Activated CD4-positive, alpha-beta T cell treated with anti-CD3 and anti-CD28 coated beads, Interleukin-2, amount 10 ng/mL, durations not matched to agents 24 days and 14 days (primary cell): ENCODE data around the gene LPCAT1. TPM values are rescaled to one million over a fixed set of nuclear protein-coding genes. Genes with fewer than 3 reads are reported as not detected.

ENCODE experiments used
- DNase-seq: peaks from one replicate; pipeline ENCODE4 v3.0.0; 2022
- H3K27ac Mint-ChIP-seq: one replicate; pipeline ENCODE4 v1.8.0; 2022; ENCODE audit warnings: mild to moderate bottlenecking, mixed read lengths
- H3K27me3 Mint-ChIP-seq: one replicate; pipeline ENCODE4 v1.8.0; 2022; ENCODE audit warnings: mixed read lengths
- H3K36me3 Mint-ChIP-seq: one replicate; pipeline ENCODE4 v1.8.0; 2022; ENCODE audit warnings: low read depth, mild to moderate bottlenecking, mixed read lengths
- H3K4me1 Mint-ChIP-seq: one replicate; pipeline ENCODE4 v1.8.0; 2021; ENCODE audit warnings: mixed read lengths
- H3K4me3 Mint-ChIP-seq: one replicate; pipeline ENCODE4 v1.8.0; 2022; ENCODE audit warnings: mild to moderate bottlenecking, moderate library complexity, mixed read lengths
- H3K9me3 Mint-ChIP-seq: one replicate; pipeline ENCODE4 v1.8.0; 2021; ENCODE audit warnings: mixed read lengths
- intact Hi-C: fragments of 100-400 bp; cut with micrococcal nuclease; formaldehyde crosslinking; loops from one replicate; pipeline ENCODE4 v1.15.1; 2023
- total RNA-seq: library from RNA; stranded (reverse); gene quantifications from 2 replicates; pipeline ENCODE4 v1.2.3, GENCODE V29; 2022

Gene LPCAT1
- total RNA-seq, 1 donor from 2014 or later = 93.2 TPM

- peaks cover 47% of the 10 kb centered on the region for H3K27me3 Mint-ChIP-seq
These were observed 74.6 kb downstream of the LPCAT1 start for GRCh38 chr5:1449081-1449630.

GRCh38 chr5:1448511-1449011 lies 75.2 kb downstream of the LPCAT1 start:
- Mint-ChIP-seq H3K27ac (no peak overlapping the region), H3K9me3 (peaks cover 7% of the 10 kb centered on the region), H3K4me3 (no peak overlapping the region), H3K27me3 (peaks cover 52% of the 10 kb centered on the region), H3K36me3 (no peaks in the 10 kb centered on the region), H3K4me1 (no peaks in the 10 kb centered on the region)
- intact Hi-C loops = no loop called here
- DNase-seq = no peak

More at GRCh38 chr5:1449081-1449630, 74.6 kb downstream of the LPCAT1 start:
- no peak overlapping the region for H3K27ac Mint-ChIP-seq
- no peaks in the 10 kb centered on the region for H3K36me3 Mint-ChIP-seq
- peaks cover 12% of the 10 kb centered on the region for H3K9me3 Mint-ChIP-seq
- H3K4me1 Mint-ChIP-seq = no peaks in the 10 kb centered on the region
- intact Hi-C loops = no loop called here
- no peak for DNase-seq
- H3K4me3 Mint-ChIP-seq = no peak overlapping the region

- intact Hi-C loops = no loop called here
- H3K27ac Mint-ChIP-seq = no peak overlapping the region
- H3K4me3 Mint-ChIP-seq = no peak overlapping the region
- H3K4me1 Mint-ChIP-seq = no peaks in the 10 kb centered on the region
- H3K27me3 Mint-ChIP-seq = peaks cover 56% of the 10 kb centered on the region
- H3K9me3 Mint-ChIP-seq = peaks cover under 1% of the 10 kb centered on the region
- DNase-seq = no peak
- no peaks in the 10 kb centered on the region for H3K36me3 Mint-ChIP-seq
These were observed 75.9 kb downstream of the LPCAT1 start for GRCh38 chr5:1447671-1448361.

GRCh38 chr5:1446602-1447343 lies 77.0 kb downstream of the LPCAT1 start:
- H3K4me3 Mint-ChIP-seq = no peak overlapping the region
- no peaks in the 10 kb centered on the region for H3K9me3 Mint-ChIP-seq
- H3K4me1 Mint-ChIP-seq = no peaks in the 10 kb centered on the region
- intact Hi-C loops = no loop called here
- no peak overlapping the region for H3K27ac Mint-ChIP-seq
- no peaks in the 10 kb centered on the region for H3K36me3 Mint-ChIP-seq
- DNase-seq = no peak
- peaks cover 51% of the 10 kb centered on the region for H3K27me3 Mint-ChIP-seq

- no peak overlapping the region for H3K4me3 Mint-ChIP-seq
- DNase-seq = no peak
- intact Hi-C loops = no loop called here
- H3K9me3 Mint-ChIP-seq = no peaks in the 10 kb centered on the region
- no peaks in the 10 kb centered on the region for H3K36me3 Mint-ChIP-seq
- H3K4me1 Mint-ChIP-seq = no peaks in the 10 kb centered on the region
- H3K27me3 Mint-ChIP-seq = peaks cover 49% of the 10 kb centered on the region
- H3K27ac Mint-ChIP-seq = no peak overlapping the region
These were observed 77.8 kb downstream of the LPCAT1 start for GRCh38 chr5:1445689-1446601.

GRCh38 chr5:1445313-1445688 lies 78.5 kb downstream of the LPCAT1 start, which contains the start of gene SLC6A3:
Gene SLC6A3, minus strand, starts transcription at chr5:1445440. Its CDS starts 2,243 bp downstream, at chr5:1443197.
- Mint-ChIP-seq H3K9me3 (peaks cover under 1% of the 10 kb centered on the region), H3K27ac (no peak within 1 kb of the TSS), H3K4me1 (no peaks in the 10 kb centered on the region), H3K27me3 (peaks cover 46% of the 10 kb centered on the region), H3K4me3 (no peak within 1 kb of the TSS), H3K36me3 (no peaks in the 10 kb centered on the region)
- no peak for DNase-seq
- intact Hi-C loops = no loop called here

GRCh38 chr5:1444361-1445189 lies 79.2 kb downstream of the LPCAT1 start:
- Mint-ChIP-seq H3K9me3 (peaks cover 4% of the 10 kb centered on the region), H3K4me1 (no peaks in the 10 kb centered on the region), H3K27ac (no peak overlapping the region), H3K36me3 (no peaks in the 10 kb centered on the region), H3K27me3 (peaks cover 44% of the 10 kb centered on the region), H3K4me3 (no peak overlapping the region)
- DNase-seq = no peak
- intact Hi-C loops = no loop called here

- Mint-ChIP-seq H3K9me3 (peaks cover 4% of the 10 kb centered on the region), H3K27ac (no peak overlapping the region), H3K4me3 (no peak overlapping the region), H3K36me3 (no peaks in the 10 kb centered on the region), H3K4me1 (no peaks in the 10 kb centered on the region), H3K27me3 (peaks cover 41% of the 10 kb centered on the region)
- DNase-seq = no peak
- intact Hi-C loops = no loop called here
These were observed 79.8 kb downstream of the LPCAT1 start for GRCh38 chr5:1443991-1444360.

GRCh38 chr5:1443171-1443570 lies 80.6 kb downstream of the LPCAT1 start:
- peaks cover 4% of the 10 kb centered on the region for H3K9me3 Mint-ChIP-seq

GRCh38 chr5:1442222-1443145 lies 81.3 kb downstream of the LPCAT1 start:
- H3K36me3 Mint-ChIP-seq = no peaks in the 10 kb centered on the region
- peaks cover 4% of the 10 kb centered on the region for H3K9me3 Mint-ChIP-seq
- no peak overlapping the region for H3K27ac Mint-ChIP-seq
- intact Hi-C loops = no loop called here
- H3K4me3 Mint-ChIP-seq = no peak overlapping the region
- no peak for DNase-seq
- no peaks in the 10 kb centered on the region for H3K4me1 Mint-ChIP-seq
- peaks cover 28% of the 10 kb centered on the region for H3K27me3 Mint-ChIP-seq

More at GRCh38 chr5:1443171-1443570, 80.6 kb downstream of the LPCAT1 start:
- no peak overlapping the region for H3K27ac Mint-ChIP-seq
- peaks cover 33% of the 10 kb centered on the region for H3K27me3 Mint-ChIP-seq
- no peak overlapping the region for H3K4me3 Mint-ChIP-seq
- H3K36me3 Mint-ChIP-seq = no peaks in the 10 kb centered on the region
- H3K4me1 Mint-ChIP-seq = no peaks in the 10 kb centered on the region
- DNase-seq = no peak
- intact Hi-C loops = no loop called here

- Mint-ChIP-seq H3K27me3 (peaks cover 18% of the 10 kb centered on the region), H3K4me3 (no peak overlapping the region), H3K36me3 (no peaks in the 10 kb centered on the region), H3K9me3 (peaks cover 4% of the 10 kb centered on the region), H3K27ac (no peak overlapping the region), H3K4me1 (no peaks in the 10 kb centered on the region)
- intact Hi-C loops = no loop called here
- DNase-seq = no peak
These were observed 82.4 kb downstream of the LPCAT1 start for GRCh38 chr5:1441166-1441865.

GRCh38 chr5:1440098-1440493 lies 83.7 kb downstream of the LPCAT1 start:
- Mint-ChIP-seq H3K27ac (no peak overlapping the region), H3K4me3 (no peak overlapping the region), H3K36me3 (no peaks in the 10 kb centered on the region), H3K4me1 (no peaks in the 10 kb centered on the region), H3K27me3 (peaks cover 18% of the 10 kb centered on the region), H3K9me3 (peaks cover 4% of the 10 kb centered on the region)
- intact Hi-C loops = no loop called here
- DNase-seq = no peak
